GM19397 (cell line): ENCODE measurements around the gene ALOX15B.
"Not testable (repeated sequence)": the region's sequence is repeated elsewhere in the genome, so short reads cannot be mapped to it uniquely, and the experiment has no call there.

Experiments used
- ATAC-seq: cut with Tn5 transposase; IDR thresholded peaks from one replicate; pipeline ENCODE4 v1.9.1; 2021; ENCODE audit warnings: mild to moderate bottlenecking, moderate library complexity; ENCODE audit not compliant: unreplicated experiment

ALOX15B gene

DNA sequence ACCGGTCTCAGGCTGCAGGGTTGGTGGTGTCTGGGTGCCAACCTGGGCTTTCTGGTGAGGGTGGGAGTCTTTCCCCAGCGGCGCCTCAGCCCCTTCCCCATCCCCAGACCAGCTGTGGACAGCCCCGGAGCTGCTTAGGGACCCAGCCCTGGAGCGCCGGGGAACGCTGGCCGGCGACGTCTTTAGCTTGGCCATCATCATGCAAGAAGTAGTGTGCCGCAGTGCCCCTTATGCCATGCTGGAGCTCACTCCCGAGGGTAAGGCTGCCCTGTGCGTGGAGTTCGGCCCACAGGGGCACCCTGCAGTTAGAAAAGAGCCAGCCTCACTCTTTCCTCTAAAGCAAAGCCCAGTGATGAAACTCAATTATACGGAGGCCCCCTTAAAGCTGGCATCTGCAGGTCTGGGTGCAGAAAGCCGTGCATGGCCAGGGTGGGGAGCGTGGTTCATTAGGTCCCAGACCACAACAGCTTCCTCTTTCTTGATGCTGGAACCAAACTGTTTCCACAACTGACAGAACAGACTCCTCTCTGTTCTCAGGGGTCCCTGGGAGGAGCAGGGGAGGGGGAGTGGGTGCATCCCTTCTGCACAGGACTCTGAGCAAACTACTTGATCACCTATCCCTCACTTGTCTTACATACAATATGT, 25.7 kb upstream of the ALOX15B start:
- ATAC-seq = no peak

DNA sequence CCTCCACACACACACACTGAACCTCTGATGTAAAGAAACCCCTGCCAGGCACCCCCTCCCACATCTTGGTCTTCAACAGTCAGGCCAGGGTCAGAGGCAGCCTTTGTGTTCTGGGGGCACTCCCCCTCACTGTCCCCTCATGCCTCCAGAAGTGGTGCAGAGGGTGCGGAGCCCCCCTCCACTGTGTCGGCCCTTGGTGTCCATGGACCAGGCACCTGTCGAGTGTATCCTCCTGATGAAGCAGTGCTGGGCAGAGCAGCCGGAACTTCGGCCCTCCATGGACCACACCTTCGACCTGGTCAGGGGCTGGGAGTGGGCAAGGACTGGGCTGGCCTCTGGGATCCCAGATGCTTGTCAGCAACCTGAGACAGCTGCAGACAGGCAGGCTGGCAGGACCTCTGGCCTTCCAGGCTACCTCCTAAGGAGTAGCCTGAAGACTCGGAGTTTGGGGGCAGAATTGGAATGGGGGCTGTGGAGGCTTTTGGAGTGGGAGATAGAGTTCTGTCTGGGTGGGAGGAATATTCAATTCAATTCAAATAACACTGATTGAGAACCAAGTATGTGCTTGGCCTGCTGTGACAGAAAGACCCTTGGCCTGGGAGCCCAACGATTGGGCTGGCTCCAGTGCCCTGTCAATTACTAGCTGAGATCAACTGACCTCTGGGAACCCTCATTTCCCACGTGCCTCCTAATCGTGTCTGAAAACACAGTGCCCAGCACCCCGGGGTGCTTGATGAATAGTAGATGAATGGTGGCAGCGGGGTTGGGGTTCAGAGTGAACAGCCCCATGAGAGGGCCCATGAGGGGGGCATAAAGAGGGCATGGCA, 24.9 kb upstream of the ALOX15B start:
- no peak for ATAC-seq

GRCh38 chr17:8014558-8014850, 24.4 kb upstream of the ALOX15B start:
- ATAC-seq = no peak

- ATAC-seq = no peak
Observed at GRCh38 chr17:8015236-8015956, 23.5 kb upstream of the ALOX15B start.

DNA sequence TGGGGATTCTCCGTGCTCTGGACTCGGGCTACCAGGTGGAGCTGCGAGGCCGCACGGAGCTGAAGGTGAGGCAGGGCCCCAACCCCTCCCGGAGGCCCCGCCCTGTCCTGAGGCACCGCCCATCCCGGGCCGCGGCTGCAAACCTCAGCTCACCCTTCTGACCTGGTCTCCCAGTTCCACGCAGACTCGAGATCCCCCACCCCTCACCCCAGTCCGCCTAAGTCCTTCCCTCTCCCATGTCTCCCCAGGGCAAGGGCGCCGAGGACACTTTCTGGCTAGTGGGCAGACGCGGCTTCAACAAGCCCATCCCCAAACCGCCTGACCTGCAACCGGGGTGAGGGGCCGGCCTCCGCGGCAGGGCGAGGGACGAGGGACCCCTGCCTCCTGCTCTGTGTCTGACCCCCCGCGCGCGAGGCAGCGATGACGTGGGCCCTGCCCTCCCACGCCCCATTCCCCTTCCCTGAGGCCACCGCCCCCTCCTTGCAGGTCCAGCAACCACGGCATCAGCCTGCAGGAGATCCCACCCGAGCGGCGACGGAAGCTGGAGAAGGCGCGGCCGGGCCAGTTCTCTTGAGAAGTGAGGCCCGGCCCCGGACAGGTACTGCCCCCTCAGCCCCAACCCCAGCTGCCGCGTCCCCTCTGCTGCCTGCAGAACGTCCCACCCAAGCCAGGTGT, 22.8 kb upstream of the ALOX15B start:
- no peak for ATAC-seq

GRCh38 chr17:8016632-8017424, 22.0 kb upstream of the ALOX15B start:
- no peak for ATAC-seq

DNA sequence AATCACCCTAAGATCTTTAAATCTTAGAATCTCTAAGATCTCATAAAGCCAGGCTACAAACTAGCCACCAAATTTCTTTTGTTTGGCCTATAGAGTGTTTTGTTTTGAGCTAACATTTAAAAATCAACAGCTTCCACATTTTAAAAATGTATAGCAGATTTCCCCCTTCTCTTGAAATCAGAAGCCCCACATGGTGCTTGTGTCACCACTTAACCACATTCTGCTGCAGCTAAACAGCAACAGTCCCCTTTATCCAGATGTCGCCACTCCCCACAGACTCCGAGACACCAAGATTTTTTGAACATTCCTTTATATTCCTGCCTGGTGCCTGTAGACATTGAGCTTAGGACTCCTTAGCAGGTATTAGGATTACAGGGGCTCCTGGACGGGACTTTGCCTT, 20.4 kb upstream of the ALOX15B start:
- no peak for ATAC-seq

GRCh38 chr17:8019166-8019565, 19.7 kb upstream of the ALOX15B start:
- no peak for ATAC-seq

- ATAC-seq = no peak
Observed at GRCh38 chr17:8019665-8020650, 18.9 kb upstream of the ALOX15B start.

- no peak for ATAC-seq
Observed at GRCh38 chr17:8020776-8021564, 17.9 kb upstream of the ALOX15B start.

- ATAC-seq = no peak
Observed at GRCh38 chr17:8021565-8022359, 17.1 kb upstream of the ALOX15B start.

DNA sequence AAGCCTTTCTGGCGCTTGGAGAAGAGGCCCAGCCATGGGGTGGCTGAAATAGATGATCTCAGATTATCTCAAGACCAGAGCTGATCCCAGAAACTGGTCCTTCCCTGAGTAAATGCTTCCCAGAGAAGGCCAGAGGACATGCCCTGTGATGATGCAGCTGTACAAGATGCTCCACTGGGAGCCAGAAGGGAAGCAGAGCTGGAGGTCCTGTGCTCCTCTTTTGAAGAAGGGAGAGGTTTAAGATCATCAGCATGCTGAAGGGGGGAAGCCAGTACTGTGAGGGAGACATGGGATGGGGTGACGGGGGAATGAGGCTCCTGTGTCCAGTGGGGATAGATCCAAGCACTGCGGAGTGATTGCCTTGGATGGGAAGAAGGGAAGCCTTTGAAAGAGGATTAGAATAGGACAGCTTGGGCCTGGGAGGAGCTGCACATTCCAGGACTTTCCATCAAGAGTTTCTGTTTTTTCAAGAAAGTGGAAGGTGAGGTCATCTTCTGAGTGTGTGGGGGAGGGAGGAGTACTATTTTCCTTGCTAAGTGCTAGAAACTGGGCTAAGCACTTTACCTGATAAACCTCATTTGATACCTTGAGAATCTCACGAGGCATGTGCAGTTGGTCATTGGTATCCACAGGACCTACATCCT, 16.4 kb upstream of the ALOX15B start:
- no peak for ATAC-seq

DNA sequence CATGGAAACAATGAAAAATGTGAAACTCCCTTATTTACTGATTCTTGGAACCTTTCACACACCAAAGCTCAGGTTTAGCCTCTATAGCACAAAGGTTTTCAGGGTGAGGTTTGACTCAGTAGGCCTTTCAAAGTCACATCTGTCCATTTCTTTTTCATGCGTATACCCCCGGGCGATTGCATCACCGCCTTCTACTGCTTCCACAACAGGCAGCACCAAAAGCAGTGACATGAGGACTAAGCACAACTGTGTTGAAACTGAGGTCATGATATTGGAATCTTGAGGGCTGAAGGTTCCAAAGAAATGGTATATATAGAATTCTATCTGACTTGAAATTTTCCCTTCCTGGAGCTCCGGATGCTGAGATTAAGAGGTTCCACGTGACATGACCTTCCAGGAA, 14.7 kb upstream of the ALOX15B start:
- not testable (repeated sequence) for ATAC-seq

DNA sequence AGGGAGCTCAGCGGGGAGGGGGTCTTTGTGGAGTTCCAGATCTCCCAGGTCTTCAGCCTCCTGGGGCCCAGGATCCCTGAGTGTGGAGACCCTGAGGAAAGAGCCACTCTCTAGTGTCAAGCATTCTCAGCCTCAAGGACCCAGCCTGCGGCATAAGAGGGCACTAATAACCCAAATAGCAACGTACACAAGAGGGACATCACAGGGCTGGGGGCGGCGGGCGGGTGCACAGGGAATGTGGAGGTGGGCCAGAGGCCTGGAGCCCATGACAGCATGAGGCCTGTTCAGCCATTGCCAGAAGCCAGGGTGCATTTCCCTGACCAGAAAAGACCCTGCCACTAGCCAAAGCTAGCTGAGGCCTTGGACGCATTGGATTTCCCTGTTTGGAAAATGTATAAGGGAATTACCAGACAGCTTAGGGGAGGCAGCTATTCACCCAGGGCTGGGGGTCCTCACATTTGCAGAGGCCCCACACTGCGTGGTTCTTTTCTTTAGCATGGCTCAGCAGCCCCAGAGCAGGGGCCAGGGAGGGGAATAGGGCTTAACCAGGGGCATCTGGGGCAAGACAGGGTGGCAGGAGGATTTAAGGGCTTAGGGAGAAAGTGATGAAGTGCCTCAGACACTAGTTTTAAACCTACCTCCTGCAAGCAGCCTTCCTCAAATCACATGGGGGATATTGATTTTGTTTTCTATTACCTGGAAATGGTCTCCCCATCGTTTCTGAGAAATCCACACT, 13.5 kb upstream of the ALOX15B start:
- ATAC-seq = no peak

GRCh38 chr17:8029121-8029520, 9.7 kb upstream of the ALOX15B start:
- no peak for ATAC-seq

- ATAC-seq = no peak
Observed at GRCh38 chr17:8031261-8031661, 7.6 kb upstream of the ALOX15B start.

DNA sequence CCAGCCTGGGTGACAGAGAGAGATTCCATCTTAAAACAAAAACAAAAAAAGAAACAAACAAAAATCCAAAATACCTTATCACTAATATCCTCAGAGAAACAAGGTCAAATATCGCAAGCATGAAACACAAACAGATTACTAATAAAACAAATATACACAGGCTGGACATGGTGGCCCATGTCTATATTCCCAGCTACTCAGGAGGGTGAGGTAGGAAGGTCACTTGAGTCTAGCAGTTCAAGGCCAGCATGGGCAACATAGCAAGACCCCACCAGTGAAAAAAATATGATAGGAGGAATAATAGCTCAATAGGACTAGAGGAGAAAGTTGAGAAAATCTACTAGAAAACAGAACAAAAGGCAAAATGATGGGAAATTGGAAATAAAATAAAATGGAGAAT, 6.9 kb upstream of the ALOX15B start:
- no peak for ATAC-seq
